Dedifferentiated amniotic fluid mesenchymal stem cell (primary cell): ENCODE measurements around the gene PPP1R3D.

Experiments
- DNase-seq: peaks from one replicate; pipeline ENCODE4 v3.0.0-alpha.2; 2016; ENCODE audit errors: extremely low spot score

Gene PPP1R3D

GRCh38 chr20:59948828-59949720 lies 9.0 kb upstream of the PPP1R3D start:
- peak; percentile 40 for DNase-seq

DNA sequence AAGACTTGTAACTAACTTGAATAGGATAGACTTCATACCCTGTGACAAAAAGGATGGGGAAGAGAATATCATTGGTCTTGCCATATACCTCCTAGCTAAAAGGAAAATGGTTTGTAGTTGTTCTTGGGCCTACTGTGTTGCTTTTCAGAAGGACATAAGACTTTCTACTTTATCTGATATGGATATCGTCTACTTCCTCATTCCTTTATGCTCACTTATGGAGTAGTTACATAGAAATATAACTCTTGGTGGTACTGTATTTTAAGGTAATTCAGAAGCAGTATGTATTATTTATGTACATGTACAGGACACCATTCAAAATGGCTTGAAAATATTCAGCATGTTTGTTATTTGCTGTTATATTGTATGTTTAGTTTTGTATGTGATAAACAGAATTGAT lies 8.1 kb upstream of the PPP1R3D start:
- DNase-seq: no peak

- no peak for DNase-seq
These were observed 7.3 kb upstream of the PPP1R3D start for GRCh38 chr20:59947376-59947775.

DNA sequence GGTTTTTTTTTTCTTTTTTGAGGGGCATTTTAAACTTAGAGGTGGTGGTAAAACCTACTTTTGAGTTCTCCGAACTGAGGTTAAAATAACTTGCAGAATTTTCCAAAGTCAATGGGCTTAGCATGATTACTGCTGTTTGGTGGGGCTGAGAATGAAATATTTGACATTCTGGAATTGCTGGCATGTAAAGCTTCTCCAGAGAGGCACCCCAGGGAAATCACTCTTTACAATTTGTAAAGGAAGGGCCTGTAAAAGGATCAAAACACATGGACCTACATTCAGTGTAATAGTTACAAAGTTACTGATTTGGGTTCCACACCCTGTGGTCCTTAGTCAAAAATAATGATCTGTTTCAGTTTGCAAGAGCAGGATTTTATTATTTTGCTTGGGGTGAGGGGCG lies 5.6 kb upstream of the PPP1R3D start:
- peak; percentile 37 for DNase-seq

- DNase-seq: no peak
These were observed 5.1 kb upstream of the PPP1R3D start for GRCh38 chr20:59945175-59945574.

DNA sequence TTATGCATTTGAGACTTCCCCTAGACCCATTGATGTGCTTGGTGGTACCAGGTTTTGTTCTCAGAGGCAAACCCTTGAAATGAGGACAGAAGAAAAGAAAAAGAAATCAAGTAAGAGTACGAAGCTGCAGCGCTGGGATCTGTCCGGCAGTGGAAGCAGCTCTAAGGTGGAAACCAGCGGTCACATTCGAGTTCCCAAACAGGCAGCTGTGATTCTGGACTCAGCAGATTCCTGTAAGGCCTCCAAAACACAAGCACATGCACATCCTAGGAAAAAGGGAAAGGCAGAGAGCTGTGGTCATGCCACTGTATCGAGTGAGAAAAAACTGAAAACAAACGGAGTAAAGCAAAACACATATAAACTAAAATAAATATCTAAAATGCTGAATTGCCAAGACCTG lies 4.6 kb upstream of the PPP1R3D start:
- no peak for DNase-seq

GRCh38 chr20:59942245-59942644 lies 2.1 kb upstream of the PPP1R3D start:
- no peak for DNase-seq

- DNase-seq: no peak
These were observed 820 bp upstream of the PPP1R3D start for GRCh38 chr20:59940956-59941294.

DNA sequence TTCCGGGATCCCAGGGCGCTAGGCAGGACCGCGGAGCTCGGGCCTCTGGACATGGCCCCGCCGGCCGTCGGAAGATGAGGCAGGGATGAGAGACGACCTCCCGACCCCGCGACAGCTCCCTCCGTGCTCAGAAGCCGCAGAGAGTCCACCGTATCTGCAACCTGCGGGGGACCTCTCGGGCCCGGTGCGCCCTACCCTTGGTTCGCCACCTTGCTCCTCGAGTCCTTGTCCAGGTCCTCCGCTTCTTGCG lies 301 bp downstream of the PPP1R3D start:
- DNase-seq: no peak

- no peak for DNase-seq
These were observed 840 bp downstream of the PPP1R3D start for GRCh38 chr20:59939052-59939878.

DNA sequence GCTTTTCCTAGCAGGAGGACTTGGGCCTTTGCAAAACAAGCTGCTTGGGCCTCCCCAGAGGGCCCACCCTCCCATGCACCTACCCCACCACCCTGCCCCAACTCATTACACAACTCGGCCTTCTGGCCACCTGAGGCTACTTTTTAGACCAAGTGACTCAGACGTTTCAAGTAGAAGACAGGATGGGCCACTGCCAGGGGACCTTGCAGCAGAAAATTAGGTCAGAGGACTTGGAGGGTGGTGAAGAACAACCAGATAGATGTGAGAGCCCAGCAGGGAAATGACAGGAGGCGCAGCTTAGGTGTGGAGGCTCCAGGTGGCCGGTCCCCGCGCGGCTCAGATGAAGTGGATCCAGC lies 1.4 kb downstream of the PPP1R3D start:
- DNase-seq: no peak

DNA sequence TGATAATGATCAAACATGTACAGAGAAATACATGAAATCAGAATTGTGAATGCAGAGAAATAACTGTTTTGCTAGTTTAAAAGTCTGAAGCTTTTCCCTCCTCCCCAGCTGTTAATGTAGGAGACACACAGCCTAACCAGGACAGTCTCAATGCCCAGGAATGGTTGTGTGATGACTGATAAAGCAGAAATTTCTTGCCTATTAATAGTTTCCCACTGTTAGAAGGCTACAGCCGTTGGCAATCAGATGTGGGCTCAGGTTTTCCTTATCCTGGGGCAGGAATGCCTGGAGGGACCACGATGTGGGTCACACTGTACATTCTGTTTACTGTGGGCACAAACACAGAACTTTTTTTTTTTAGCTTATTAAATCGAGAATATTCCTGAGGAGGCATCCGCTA lies 1.9 kb downstream of the PPP1R3D start:
- DNase-seq: peak; percentile 37

GRCh38 chr20:59937150-59937549 lies 3.0 kb downstream of the PPP1R3D start:
- DNase-seq: no peak

DNA sequence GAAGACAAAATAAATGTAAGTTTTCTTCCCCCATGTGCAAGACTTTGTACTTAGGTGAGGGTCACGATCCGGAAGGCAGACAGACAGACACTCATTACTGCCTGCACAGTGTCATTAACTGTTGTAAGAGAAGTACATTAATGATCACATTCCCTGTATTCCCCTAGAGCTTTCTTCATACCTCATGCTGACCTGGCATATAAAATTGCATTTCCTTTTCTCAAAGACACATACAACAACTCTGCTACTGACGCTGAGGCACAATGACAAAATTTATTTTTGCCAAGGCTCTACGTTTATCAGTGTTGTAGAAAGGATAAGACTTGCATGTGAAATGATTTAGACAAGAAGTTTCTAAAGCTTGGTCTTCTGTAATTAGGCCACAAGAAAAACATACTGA lies 3.7 kb downstream of the PPP1R3D start:
- no peak for DNase-seq

GRCh38 chr20:59935457-59936185 lies 4.5 kb downstream of the PPP1R3D start:
- DNase-seq: no peak

DNA sequence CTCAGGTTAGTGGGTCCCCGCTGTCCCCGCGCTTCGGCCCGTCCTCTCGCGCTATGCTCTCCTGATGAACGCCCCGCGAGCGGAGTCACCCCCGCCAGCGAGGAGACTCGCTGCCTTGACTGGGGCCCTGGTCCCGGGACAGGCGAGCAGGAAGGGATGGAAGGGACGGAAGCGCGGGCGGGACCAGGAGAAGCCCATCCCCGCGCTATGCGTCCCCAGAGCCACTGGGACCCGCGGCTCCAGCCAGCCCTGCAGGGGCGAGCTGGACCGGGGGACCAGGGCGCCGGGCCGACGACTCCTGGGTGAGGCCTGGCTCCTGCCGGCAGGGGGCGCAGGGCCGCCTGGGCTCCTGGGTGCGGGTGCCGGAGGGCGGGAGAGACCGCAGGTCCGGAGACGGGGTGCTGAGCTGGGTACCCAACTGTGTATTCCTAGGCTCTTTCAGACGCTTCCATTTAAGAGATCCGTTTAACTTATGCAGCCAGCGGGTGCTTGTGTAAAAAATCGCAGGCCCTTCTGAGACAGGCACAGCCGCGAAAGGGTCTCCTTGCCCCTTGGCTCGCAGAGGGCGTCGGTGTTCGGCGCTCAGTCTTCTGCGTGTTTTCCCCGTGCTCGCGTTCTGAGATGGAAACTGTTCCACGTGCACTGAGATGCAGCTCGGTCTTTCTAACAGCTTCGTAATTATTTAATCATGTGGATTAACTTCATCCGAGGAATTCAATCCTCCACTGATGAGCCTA lies 6.1 kb downstream of the PPP1R3D start:
- peak; percentile 73 for DNase-seq

- DNase-seq: no peak
These were observed 6.7 kb downstream of the PPP1R3D start, which contains the start of gene SYCP2 for GRCh38 chr20:59933296-59933848. TSS of gene SYCP2 (minus strand) at chr20:59933637. CDS start at chr20:59922413, 11,224 bp downstream.

- no peak for DNase-seq
These were observed 7.3 kb downstream of the PPP1R3D start for GRCh38 chr20:59932616-59933295.

GRCh38 chr20:59931511-59932312 lies 8.4 kb downstream of the PPP1R3D start:
- no peak for DNase-seq

DNA sequence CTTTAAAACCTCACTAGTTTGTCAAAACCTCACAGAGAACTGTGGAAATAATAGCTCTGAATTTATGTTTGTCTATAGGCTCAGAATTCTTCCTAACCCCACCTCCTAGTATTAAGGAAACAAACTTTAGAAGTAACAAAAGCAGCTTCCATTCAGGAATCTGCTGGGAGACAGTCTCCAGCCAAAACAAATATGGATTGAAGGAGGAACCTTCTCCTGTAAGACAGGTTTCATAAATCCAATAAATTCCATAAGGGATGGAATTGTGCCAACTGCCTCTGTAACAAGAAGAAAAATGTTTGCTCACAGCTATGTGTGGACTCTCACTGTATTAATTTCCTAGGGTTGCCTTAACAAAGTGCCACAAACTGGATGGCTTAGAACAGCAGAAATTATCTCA lies 14.2 kb downstream of the PPP1R3D start:
- DNase-seq: no peak
